A673 (cell line): ENCODE measurements around the gene LMTK3. TPM values are rescaled to one million over a fixed set of nuclear protein-coding genes. Genes with fewer than 3 reads are reported as not detected.

Experiments used
- BruUV-seq: library from RNA; stranded (reverse); fragments of 400-500 nt; replicated peaks from 2 replicates; lab custom pipeline; 2021; lab: Mats Ljungman, UMichigan
- CTCF ChIA-PET: fragments of 300-600 bp; sonication (Branson Sonifier 250); formaldehyde crosslinking; loops from one replicate; lab custom pipeline; 2022; ENCODE audit warnings: antibody characterized with exemption; lab: Charles Lee
- POLR2A ChIA-PET: fragments of 300-600 bp; sonication (Branson Sonifier 250); formaldehyde crosslinking; loops from one replicate; lab custom pipeline; 2022; ENCODE audit warnings: antibody characterized with exemption; ENCODE audit not compliant: low non-redundant PET; lab: Charles Lee
- DNase-seq: peaks from one replicate; pipeline ENCODE4 v3.0.0-alpha.2; 2015; ENCODE audit warnings: low spot score
- H3K27ac ChIP-seq: fragments of 200-600 bp; sonication (generic); 2 replicates; pipeline ENCODE4 v1.5.1; 2016; ENCODE audit warnings: mixed run types, low read depth, mild to moderate bottlenecking, mixed read lengths, antibody characterized with exemption, low read length; ENCODE audit not compliant: poor library complexity, severe bottlenecking
- H3K27me3 ChIP-seq: fragments of 200-600 bp; sonication (generic); replicated peaks from 2 replicates; pipeline ENCODE4 v1.6.1; 2017; ENCODE audit warnings: mixed run types, low read depth, mild to moderate bottlenecking, mixed read lengths, antibody characterized with exemption, low read length; ENCODE audit not compliant: insufficient read depth, poor library complexity
- H3K36me3 ChIP-seq: fragments of 200-600 bp; sonication (generic); 2 replicates; pipeline ENCODE4 v1.6.1; 2016; ENCODE audit warnings: mixed run types, mild to moderate bottlenecking, mixed read lengths, antibody characterized with exemption, low read length; ENCODE audit not compliant: insufficient read depth, poor library complexity, severe bottlenecking
- H3K4me1 ChIP-seq: fragments of 200-600 bp; sonication (generic); 2 replicates; pipeline ENCODE4 v1.6.1; 2017; ENCODE audit warnings: mixed run types, mild to moderate bottlenecking, mixed read lengths, antibody characterized with exemption, low read length; ENCODE audit not compliant: insufficient read depth, poor library complexity, severe bottlenecking
- H3K4me3 ChIP-seq: fragments of 200-600 bp; sonication (generic); 2 replicates; pipeline ENCODE4 v1.5.1; 2016; ENCODE audit warnings: low read depth, mixed run types, mild to moderate bottlenecking, mixed read lengths, low read length; ENCODE audit not compliant: poor library complexity, severe bottlenecking
- H3K9me3 ChIP-seq: fragments of 200-600 bp; sonication (generic); 2 replicates; pipeline ENCODE4 v1.6.1; 2016; ENCODE audit warnings: mixed run types, low read depth, mild to moderate bottlenecking, mixed read lengths, antibody characterized with exemption, low read length; ENCODE audit not compliant: poor library complexity, severe bottlenecking
- EZH2 ChIP-seq: fragments of 200-600 bp; sonication (generic); IDR thresholded peaks from 2 replicates; pipeline ENCODE4 v1.6.1; 2017; ENCODE audit warnings: borderline replicate concordance, low read depth, mild to moderate bottlenecking, mixed read lengths, antibody characterized with exemption, low read length; ENCODE audit not compliant: poor library complexity, severe bottlenecking
- intact Hi-C: fragments of 100-400 bp; cut with micrococcal nuclease; formaldehyde crosslinking; loops from one replicate; pipeline ENCODE4 v1.10.0; 2022; ENCODE audit not compliant: unreplicated experiment
- total RNA-seq: library from RNA; stranded (reverse); gene quantifications from 2 replicates; pipeline ENCODE4 v1.2.3, GENCODE V29; 2021
- TF ChIP-seq, protein P1 (sequence below): fragments of 300-800, 200-600 bp; sonication (generic); conservative IDR thresholded peaks from 2 replicates; pipeline ENCODE4 v1.5.1; 2017; ENCODE audit warnings: low read depth, mild to moderate bottlenecking, antibody characterized with exemption, low read length, moderate library complexity, mixed read lengths

LMTK3 gene
- total RNA-seq, 1 experiment from 2014 or later = 0.52 TPM

DNA sequence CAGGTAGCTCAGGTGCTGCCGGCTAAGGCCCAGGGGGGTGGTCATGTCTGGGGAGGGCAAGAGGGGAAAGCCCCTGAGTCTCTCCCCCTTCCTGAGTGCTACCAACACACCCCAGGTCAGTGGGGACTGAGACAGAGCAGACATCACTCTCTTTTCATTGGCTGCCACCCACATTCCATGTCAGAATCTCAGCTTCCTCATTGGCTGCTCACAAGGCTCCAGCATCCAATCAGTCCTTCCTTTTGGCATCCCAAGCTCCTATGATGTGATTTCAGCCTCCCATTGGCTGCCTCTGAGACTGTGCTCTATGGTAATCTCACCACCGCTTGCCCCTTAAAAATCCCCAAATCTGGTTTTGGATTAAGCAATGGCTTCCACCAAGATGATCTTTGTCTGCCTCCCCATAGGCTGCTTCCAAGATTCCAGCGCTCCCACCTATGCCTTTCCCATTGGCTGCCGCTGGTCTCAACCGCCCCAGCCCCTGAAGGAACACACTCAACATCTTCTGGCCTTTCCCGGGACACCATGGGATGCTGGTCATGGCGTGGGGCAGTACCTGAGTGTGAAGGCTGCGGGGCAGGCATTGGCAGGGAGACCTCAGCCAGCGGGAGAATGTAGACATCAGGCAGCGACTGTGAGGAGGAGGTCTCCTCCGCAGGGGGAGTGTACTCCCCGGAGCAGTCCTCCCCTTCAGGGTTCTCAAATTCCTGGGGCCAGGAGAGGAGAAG is 2.0 kb downstream of the LMTK3 start:
- H3K4me3 ChIP-seq = no peak overlapping the region
- no peaks in the 10 kb centered on the region for H3K4me1 ChIP-seq
- ChIA-PET CTCF (interaction anchor here (1.0 kb wide), 1 partner anchor 79 kb away, joined by 3 read pairs; no protein-coding TSS in a partner anchor), POLR2A (no interaction called here)
- no peaks in the 10 kb centered on the region for H3K36me3 ChIP-seq
- H3K27ac ChIP-seq = no peak overlapping the region
- no peak for TF ChIP-seq EZH2
- TF ChIP-seq, protein P1, sequence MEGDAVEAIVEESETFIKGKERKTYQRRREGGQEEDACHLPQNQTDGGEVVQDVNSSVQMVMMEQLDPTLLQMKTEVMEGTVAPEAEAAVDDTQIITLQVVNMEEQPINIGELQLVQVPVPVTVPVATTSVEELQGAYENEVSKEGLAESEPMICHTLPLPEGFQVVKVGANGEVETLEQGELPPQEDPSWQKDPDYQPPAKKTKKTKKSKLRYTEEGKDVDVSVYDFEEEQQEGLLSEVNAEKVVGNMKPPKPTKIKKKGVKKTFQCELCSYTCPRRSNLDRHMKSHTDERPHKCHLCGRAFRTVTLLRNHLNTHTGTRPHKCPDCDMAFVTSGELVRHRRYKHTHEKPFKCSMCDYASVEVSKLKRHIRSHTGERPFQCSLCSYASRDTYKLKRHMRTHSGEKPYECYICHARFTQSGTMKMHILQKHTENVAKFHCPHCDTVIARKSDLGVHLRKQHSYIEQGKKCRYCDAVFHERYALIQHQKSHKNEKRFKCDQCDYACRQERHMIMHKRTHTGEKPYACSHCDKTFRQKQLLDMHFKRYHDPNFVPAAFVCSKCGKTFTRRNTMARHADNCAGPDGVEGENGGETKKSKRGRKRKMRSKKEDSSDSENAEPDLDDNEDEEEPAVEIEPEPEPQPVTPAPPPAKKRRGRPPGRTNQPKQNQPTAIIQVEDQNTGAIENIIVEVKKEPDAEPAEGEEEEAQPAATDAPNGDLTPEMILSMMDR = no peak
- DNase-seq = peak; percentile 52
- intact Hi-C loops = no loop called here
- no peaks in the 10 kb centered on the region for H3K9me3 ChIP-seq
- H3K27me3 ChIP-seq = no peaks in the 10 kb centered on the region
- no TSS peak for BruUV-seq

DNA sequence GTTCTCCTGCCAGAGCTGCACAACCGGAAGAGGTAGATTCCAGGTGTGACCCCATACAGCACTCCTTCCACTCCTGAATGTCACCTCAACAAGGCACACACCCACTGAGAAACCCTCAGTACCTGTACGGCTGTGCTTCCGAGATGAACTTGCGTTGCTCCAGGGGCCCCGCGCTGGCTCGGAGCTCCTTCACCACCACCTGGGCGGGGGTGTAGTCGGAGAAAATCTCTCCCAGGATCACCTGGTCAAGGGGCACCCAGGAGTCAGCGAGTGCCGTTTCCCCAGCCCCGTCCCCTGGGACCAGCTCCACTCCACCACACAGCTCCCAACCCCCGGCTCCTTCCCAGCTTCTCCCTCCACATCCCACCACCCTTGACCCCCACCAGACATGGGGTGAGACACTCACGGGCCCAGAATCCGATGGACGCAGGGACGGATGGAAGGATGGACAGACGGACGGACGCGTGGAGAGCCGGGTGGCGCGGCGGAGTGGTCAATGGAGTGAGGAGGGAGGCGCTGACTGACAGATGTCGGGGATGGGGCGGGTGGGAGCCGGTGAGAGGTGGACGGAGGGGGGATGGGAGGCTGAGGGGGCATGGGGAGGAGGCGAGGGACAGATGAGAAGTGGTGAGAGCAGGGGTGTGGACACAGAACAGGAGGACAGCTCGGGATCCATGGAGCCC is 2.8 kb downstream of the LMTK3 start:
- no peaks in the 10 kb centered on the region for H3K36me3 ChIP-seq
- intact Hi-C loops = no loop called here
- CTCF ChIA-PET = interaction anchor here (1.0 kb wide), 1 partner anchor 80 kb away, joined by 3 read pairs; no protein-coding TSS in a partner anchor
- no peak overlapping the region for H3K4me3 ChIP-seq
- no peak overlapping the region for H3K27ac ChIP-seq
- DNase-seq = no peak
- TF ChIP-seq EZH2 = no peak
- TF ChIP-seq, protein P1 = no peak
- H3K9me3 ChIP-seq = no peaks in the 10 kb centered on the region
- POLR2A ChIA-PET = no interaction called here
- no peaks in the 10 kb centered on the region for H3K4me1 ChIP-seq
- no TSS peak for BruUV-seq
- H3K27me3 ChIP-seq = no peaks in the 10 kb centered on the region

DNA sequence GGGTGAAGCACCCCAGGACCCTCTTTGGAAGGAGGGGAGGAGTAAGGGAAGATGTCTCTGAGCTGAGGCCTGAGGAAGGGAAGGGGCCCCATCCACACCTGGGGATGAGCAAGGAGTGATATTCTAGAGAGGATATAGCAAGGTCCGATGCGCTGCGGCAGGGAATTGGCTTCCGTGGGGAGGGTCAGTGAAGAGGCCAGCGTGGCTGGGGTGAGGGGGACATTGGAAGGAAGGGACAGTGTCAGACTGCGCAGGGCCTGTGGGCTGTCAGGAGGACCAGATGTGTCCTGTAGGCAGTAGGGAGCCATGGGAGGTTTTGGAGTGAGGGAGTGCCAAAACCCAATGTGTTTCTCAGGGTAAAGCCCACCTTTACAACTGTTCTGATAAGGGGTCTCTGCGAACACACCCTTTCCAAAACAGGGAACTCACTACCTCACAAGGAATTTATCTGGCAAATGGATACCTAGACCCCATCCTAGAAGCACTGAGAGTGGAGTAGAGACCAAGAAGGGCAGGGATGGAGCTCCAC is 3.7 kb downstream of the LMTK3 start:
- intact Hi-C loops = no loop called here
- BruUV-seq = no TSS peak
- POLR2A ChIA-PET = no interaction called here
- no peaks in the 10 kb centered on the region for H3K27me3 ChIP-seq
- H3K4me3 ChIP-seq = no peak overlapping the region
- H3K36me3 ChIP-seq = no peaks in the 10 kb centered on the region
- TF ChIP-seq EZH2 = no peak
- TF ChIP-seq, protein P1 = no peak
- no peak for DNase-seq
- H3K4me1 ChIP-seq = no peaks in the 10 kb centered on the region
- CTCF ChIA-PET = interaction anchor here (0.5 to 0.9 kb wide), 2 partner anchors 76 to 116 kb away, joined by 4 to 7 read pairs; no protein-coding TSS in a partner anchor
- no peaks in the 10 kb centered on the region for H3K9me3 ChIP-seq
- H3K27ac ChIP-seq = no peak overlapping the region
